Cortex of kidney (tissue), 1 donor: ENCODE measurements around the gene TMEM132A.
"Not testable (repeated sequence)": the region's sequence is repeated elsewhere in the genome, so short reads cannot be mapped to it uniquely, and the experiment has no call there.

Experiments used
- DNase-seq: peaks from one replicate; lab custom pipeline; 2025; lab: John Stamatoyannopoulos, UW

The TMEM132A gene

DNA sequence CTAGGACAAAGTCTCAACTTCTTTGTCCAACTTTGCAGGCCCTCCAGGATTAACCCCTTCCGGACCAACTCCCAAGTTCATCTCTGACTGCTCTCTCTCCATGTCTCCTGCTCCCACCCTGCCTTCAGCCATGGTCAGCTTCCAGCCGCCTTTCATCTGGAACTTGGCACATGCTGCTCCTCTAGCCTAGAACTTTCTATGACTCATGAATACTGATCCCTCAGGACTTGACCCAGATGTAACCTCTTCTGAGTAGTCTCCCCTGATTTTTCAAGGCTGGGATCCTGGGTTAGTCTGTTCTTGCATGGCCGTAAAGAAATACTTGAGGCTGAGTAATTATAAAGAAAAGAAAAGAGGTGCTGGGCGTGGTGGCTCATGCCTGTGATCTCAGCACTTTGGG is 32.9 kb downstream of the TMEM132A start:
- DNase-seq: no peak

DNA sequence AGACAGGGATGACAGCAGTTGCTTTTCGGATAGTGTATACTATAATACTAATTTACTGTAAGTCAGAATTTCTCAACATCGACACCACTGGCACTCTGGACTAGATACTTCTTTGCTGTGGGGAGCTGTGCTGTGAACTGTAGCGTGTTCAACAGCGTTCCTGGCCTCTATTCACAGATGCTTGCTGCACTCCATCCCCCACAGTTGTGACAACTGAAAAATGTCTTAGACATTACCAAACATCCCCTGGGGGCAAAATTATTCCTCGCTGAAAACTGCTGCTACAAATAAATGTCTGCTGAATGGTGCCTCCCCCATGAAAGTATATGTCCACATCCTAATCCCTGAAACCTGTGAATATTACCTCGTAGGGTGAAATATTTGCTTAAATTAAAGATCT is 35.2 kb downstream of the TMEM132A start:
- no peak for DNase-seq

GRCh38 chr11:60960405-60960804 is 36.1 kb downstream of the TMEM132A start:
- no peak for DNase-seq

DNA sequence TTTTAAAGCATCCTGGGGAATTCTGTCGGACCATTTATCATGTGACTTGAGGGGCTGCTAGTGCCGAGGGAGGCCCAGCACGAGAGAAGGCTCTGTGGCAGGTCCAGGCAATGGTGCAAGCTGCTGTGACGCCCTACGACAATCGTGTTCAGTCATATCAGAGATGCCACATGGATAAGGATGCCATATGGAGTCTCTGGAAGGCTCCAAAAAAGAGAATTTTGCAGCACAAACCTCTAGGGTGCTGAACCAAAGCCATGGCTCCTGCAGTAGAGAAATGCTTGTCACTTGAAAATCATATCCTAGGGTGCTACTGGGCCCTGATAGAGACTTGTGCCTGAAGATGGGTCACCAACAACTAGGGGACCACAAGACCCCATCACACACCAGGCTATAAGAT is 40.5 kb downstream of the TMEM132A start:
- no peak for DNase-seq

DNA sequence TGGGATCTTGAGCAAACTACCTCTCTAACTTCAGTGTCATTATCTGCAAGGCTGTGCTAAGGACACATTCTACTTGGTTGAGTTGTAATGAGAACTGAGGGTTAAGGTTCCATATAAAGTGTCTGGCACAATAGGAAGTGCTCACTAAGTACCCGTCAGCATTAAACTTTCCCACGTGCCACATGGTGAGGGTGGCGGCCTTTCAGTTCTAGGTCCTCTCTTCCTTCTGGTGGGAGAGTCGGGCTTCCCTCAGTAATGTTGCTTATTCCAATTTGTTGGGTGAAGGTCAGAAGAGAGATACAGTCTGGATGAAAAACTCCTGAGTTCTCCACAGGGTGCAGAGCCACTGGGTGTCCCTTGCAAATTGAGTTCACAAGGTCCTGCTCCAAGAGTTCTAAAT is 42.6 kb downstream of the TMEM132A start:
- DNase-seq: no peak

- no peak for DNase-seq
Measured at GRCh38 chr11:60968223-60968622, 44.0 kb downstream of the TMEM132A start.

DNA sequence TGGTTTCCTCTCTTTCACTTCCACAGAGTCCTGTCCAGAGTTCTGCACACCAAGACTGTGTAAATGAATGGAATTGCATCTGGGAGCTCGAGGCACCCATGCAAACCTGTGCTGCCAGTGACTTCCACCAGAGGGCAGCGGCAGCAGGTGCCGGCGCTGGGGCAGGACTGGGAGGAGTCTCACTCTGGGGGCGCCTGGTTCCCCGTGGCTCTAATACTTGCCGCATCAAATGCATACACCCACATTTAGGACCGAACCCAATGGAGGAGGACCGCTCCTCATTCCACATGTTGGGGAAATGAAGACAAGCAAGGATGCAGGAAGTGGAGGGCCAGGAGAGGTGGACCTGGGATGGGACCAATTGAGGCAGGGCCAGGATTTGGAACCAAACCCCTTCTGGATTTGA is 46.1 kb downstream of the TMEM132A start:
- DNase-seq: no peak

- DNase-seq: no peak
Measured at GRCh38 chr11:60970890-60971289, 46.6 kb downstream of the TMEM132A start.

DNA sequence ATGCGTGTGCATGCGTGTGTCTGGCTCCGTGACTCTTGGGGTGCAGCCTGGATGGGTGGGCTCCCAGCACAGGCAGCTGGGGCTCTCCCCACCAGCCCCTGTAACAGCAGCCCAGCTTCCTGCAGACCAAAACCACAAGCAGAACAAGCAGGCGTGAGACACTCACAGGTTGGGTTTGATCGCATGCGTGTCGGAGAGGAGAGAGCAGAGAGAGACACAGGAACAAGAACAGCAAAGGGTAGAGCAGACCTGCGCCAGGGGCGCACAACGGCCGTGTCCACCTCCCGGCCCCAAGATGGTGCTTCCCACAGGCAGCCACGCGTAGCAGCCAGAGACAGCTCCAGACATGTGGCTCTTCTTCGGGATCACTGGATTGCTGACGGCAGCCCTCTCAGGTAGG is 47.3 kb downstream of the TMEM132A start, which contains the start of gene CD6:
CD6 (plus strand) TSS at position 161 of the 400 bp plus-strand sequence; CDS start at position 347, 186 bp downstream.
- DNase-seq: no peak

DNA sequence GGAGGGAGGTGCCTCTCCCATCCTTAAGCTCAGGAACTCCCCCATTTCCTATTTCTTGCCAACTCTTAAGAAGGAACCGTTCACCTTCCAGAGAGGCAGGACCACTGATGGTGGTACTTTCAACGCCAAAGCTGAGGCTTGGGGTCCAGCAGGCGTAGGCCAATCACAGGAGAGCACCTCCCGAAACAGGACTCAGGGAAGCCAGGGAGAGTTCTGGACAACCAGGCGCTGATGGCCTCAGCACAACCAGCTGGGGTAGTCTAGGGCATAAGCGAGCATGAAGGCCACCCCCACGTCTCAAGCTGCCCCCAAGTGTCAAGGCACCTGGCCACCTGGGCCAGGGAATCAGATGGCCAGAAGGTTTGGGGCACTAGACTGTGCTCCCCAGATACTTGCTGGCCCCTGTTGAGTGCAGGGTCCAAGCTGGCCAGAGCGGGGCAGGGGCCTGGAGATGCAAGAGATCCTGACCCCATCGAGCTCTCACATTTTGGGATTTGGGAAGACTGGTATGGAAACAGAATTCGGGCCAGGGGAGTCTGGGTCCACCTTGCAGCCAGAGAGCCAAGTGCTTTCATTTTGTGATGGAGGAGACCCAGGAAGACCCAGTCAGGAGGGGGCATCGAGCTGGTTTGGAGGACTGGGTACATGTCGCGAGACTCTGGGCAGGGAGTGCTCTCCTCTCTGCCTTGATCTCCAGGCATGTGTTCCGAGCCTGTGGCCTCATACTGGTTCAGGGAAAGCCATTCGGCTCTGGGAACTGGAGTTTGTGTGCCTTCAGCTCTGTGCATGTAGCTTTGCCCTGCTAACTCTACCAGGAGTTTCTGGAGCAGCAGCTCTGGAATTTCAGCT is 48.1 kb downstream of the TMEM132A start:
- no peak for DNase-seq

- no peak for DNase-seq
Measured at GRCh38 chr11:60973699-60974098, 49.4 kb downstream of the TMEM132A start.

GRCh38 chr11:60974316-60974715 is 50.1 kb downstream of the TMEM132A start:
- DNase-seq: not testable (repeated sequence)

- DNase-seq: no peak
Measured at GRCh38 chr11:60974726-60975125, 50.5 kb downstream of the TMEM132A start.

GRCh38 chr11:60977224-60977623 is 53.0 kb downstream of the TMEM132A start:
- no peak for DNase-seq

DNA sequence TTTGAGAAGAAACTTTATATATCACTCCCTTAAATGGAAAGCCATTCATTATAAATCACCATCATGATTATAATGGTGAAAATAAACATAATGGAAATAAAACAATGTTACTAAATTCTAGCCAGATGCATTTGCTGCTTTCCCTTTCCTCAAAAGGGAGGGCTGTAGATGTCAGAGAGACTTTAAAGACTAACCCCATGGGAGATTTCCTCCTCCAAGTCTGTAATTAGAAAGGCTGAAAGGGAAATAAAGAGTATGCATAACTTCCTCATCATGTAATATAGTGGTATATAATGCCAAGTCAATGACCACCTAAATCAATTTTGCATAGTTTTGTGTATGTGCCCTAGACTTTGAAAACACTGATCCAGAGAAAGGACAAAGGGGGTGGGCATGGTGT is 53.6 kb downstream of the TMEM132A start:
- no peak for DNase-seq

GRCh38 chr11:60978546-60979380 is 54.5 kb downstream of the TMEM132A start:
- no peak for DNase-seq

- DNase-seq: no peak
Measured at GRCh38 chr11:60981515-60981914, 57.3 kb downstream of the TMEM132A start.

- no peak for DNase-seq
Measured at GRCh38 chr11:60982184-60982583, 57.9 kb downstream of the TMEM132A start.

DNA sequence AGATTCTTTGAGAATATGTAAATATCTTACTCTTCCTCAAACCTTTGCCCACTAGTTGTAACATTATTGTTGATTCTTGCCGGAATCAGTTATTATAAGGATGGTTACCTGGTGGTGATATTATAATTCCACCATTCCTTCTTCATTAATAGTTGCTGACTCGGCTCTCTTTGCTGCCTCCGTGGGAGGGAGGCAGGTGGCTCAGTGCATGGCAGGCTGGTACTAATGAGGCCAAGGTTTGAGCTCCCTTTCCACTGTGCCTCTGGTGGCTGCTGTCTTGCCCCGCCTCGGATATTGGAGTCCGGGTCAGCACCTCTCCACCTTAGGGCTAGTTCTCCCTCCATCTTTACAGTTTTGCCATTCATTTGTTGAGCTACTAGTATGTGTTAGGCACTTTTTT is 59.9 kb downstream of the TMEM132A start:
- no peak for DNase-seq

DNA sequence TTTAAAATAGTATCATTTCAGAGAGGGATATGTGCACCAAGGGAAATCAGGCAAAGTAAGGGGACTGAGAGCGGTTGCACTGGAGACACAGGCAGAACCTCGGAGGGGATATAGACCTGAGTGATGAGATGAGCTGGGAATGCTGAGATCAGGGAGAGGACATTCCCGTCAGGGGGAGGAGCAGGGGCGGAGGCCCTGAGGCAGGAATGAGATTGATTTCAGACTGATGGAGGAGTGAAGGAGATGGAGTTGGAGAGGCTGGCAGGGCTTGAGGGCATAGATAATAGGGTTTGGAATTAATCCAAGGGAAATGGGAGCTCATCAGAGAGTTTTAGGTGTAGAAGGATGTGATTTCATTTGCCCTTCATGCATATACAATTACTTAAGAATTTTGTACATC is 60.4 kb downstream of the TMEM132A start:
- DNase-seq: no peak

- DNase-seq: no peak
Measured at GRCh38 chr11:60985501-60985900, 61.2 kb downstream of the TMEM132A start.

- no peak for DNase-seq
Measured at GRCh38 chr11:60985991-60986915, 62.0 kb downstream of the TMEM132A start.
